ENCODE data around the gene ABCD3.

ABCD3 gene

DNA sequence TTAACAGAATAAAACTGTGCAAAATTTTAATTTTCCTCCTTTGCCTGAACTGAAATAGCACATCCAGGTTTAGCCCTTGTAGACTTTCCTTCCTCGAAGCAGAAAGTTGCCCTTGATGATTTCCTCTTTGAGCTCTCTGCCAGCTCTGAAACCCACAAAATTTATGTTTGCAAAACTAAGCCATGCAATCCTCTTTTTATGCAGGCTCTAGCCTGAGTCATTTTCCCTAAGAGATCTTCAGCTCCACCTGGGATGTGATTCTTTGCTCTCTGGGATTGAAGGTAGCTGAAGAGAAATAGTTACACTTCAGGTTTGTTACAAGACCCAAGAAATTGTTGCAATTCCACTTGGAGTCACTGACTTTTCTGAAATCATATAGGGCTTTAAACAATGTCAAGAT, 124.8 kb downstream of the ABCD3 start:
- peaks cover 42% of the 10 kb centered on the region for H3K4me1 ChIP-seq (ENCODE audit: insufficient read depth, low read length, poor library complexity, severe bottlenecking)
- H3K27me3 ChIP-seq (ENCODE audit: insufficient read depth, low read length, poor library complexity, severe bottlenecking): no peaks in the 10 kb centered on the region
- peak overlapping the region; percentile 78 for H3K4me3 ChIP-seq (ENCODE audit: low read length, poor library complexity, severe bottlenecking)
- H3K4me2 ChIP-seq (ENCODE audit: low read depth, low read length, poor library complexity, severe bottlenecking): peak overlapping the region; percentile 90
- H3K79me2 ChIP-seq (ENCODE audit: insufficient read depth, low read length): no peaks in the 10 kb centered on the region
- no peak overlapping the region for H3K9ac ChIP-seq (ENCODE audit: low read depth, low read length, poor library complexity, severe bottlenecking)
- H4K20me1 ChIP-seq (ENCODE audit: insufficient read depth, low read length, poor library complexity, severe bottlenecking): no peaks in the 10 kb centered on the region
- no peak overlapping the region for H2AFZ ChIP-seq (ENCODE audit: low read length)
- no peak for TF ChIP-seq CTCF (conservative IDR thresholded peaks at IDR 0.05; ENCODE audit: low read length)
- no peak for TF ChIP-seq EZH2phosphoT487 (IDR thresholded peaks at IDR 0.05; ENCODE audit: borderline replicate concordance)
- no peaks in the 10 kb centered on the region for H3K36me3 ChIP-seq (ENCODE audit: insufficient read depth, low read length)
- H3K9me2 ChIP-seq (replicated peaks; ENCODE audit: low read depth, low read length): no peaks in the 10 kb centered on the region
- H3K9me3 ChIP-seq (ENCODE audit: insufficient read depth, low read depth, low read length): no peaks in the 10 kb centered on the region
- H3F3A ChIP-seq (ENCODE audit: low read depth): no peaks in the 10 kb centered on the region

DNA sequence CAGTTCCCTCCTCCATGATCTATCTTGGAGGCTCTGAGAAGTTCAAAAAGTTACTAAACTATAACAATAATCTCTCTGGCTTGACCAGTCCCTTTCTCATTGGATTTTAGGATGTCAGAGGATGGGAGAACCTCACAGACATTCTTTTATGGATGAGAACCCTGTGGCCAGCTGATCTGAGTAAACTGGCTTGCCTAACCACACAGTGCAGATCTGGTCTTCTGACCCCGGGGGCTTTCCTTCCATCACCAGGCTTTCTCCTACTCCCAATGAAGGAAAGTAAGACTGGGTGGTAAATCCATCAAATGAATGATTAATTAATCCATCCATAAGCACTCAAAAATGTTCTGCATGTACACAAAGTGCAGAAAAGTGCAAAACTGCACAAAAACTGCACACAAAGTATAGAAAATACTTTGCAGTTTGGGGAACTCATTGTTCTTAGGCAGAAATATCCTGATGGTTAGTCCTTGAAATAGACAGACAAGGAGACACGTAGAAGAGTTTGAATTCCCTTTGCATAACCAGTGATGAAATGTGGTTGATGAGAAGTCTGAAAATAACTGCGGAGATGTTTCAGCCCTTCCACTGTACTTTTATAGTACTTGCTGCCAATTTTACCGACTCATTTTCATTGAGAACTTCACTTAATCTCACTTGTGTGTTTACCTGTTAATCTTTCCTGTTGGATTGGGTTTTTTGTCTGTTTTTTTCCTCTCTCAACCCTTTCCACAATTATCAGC, 125.9 kb downstream of the ABCD3 start:
- H3F3A ChIP-seq (ENCODE audit: low read depth): no peaks in the 10 kb centered on the region

GRCh38 chr1:94544706-94545490, 126.7 kb downstream of the ABCD3 start:
- H3K9ac ChIP-seq (ENCODE audit: low read depth, low read length, poor library complexity, severe bottlenecking): no peak overlapping the region
- no peak overlapping the region for H3K4me3 ChIP-seq (ENCODE audit: low read length, poor library complexity, severe bottlenecking)

More for the DNA sequence above, 125.9 kb downstream of the ABCD3 start:
- no peak for TF ChIP-seq CTCF (conservative IDR thresholded peaks at IDR 0.05; ENCODE audit: low read length)
- no peak for TF ChIP-seq EZH2phosphoT487 (IDR thresholded peaks at IDR 0.05; ENCODE audit: borderline replicate concordance)
- Histone ChIP-seq H3K4me1 (ENCODE audit: insufficient read depth, low read length, poor library complexity, severe bottlenecking) (peaks cover 34% of the 10 kb centered on the region), H2AFZ (ENCODE audit: low read length) (no peak overlapping the region), H4K20me1 (ENCODE audit: insufficient read depth, low read length, poor library complexity, severe bottlenecking) (no peaks in the 10 kb centered on the region), H3K9ac (ENCODE audit: low read depth, low read length, poor library complexity, severe bottlenecking) (no peak overlapping the region), H3K4me2 (ENCODE audit: low read depth, low read length, poor library complexity, severe bottlenecking) (no peak overlapping the region), H3K27me3 (ENCODE audit: insufficient read depth, low read length, poor library complexity, severe bottlenecking) (no peaks in the 10 kb centered on the region), H3K79me2 (ENCODE audit: insufficient read depth, low read length) (no peaks in the 10 kb centered on the region), H3K36me3 (ENCODE audit: insufficient read depth, low read length) (no peaks in the 10 kb centered on the region), H3K4me3 (ENCODE audit: low read length, poor library complexity, severe bottlenecking) (no peak overlapping the region), H3K9me3 (ENCODE audit: insufficient read depth, low read depth, low read length) (no peaks in the 10 kb centered on the region), H3K9me2 (replicated peaks; ENCODE audit: low read depth, low read length) (no peaks in the 10 kb centered on the region)

More at GRCh38 chr1:94544706-94545490, 126.7 kb downstream of the ABCD3 start:
- Histone ChIP-seq H3K9me2 (replicated peaks; ENCODE audit: low read depth, low read length) (no peaks in the 10 kb centered on the region), H3K9me3 (ENCODE audit: insufficient read depth, low read depth, low read length) (no peaks in the 10 kb centered on the region), H2AFZ (ENCODE audit: low read length) (no peak overlapping the region), H3K4me1 (ENCODE audit: insufficient read depth, low read length, poor library complexity, severe bottlenecking) (peaks cover 27% of the 10 kb centered on the region), H3F3A (ENCODE audit: low read depth) (no peaks in the 10 kb centered on the region), H3K79me2 (ENCODE audit: insufficient read depth, low read length) (no peaks in the 10 kb centered on the region), H3K27me3 (ENCODE audit: insufficient read depth, low read length, poor library complexity, severe bottlenecking) (no peaks in the 10 kb centered on the region), H3K36me3 (ENCODE audit: insufficient read depth, low read length) (no peaks in the 10 kb centered on the region), H3K4me2 (ENCODE audit: low read depth, low read length, poor library complexity, severe bottlenecking) (no peak overlapping the region), H4K20me1 (ENCODE audit: insufficient read depth, low read length, poor library complexity, severe bottlenecking) (no peaks in the 10 kb centered on the region)
- no peak for TF ChIP-seq CTCF (conservative IDR thresholded peaks at IDR 0.05; ENCODE audit: low read length)
- no peak for TF ChIP-seq EZH2phosphoT487 (IDR thresholded peaks at IDR 0.05; ENCODE audit: borderline replicate concordance)
